ENCODE results near the gene ADAMTS2.
A peak's percentile ranks its signal among the peaks of the same experiment; 100 is the strongest.

The ADAMTS2 gene

GRCh38 chr5:179153341-179153901 lies 191.8 kb downstream of the ADAMTS2 start:
- H2BK120ac ChIP-seq (ENCODE audit: insufficient read depth, low read length, poor library complexity), result no peak overlapping the region
- H3K27ac ChIP-seq (ENCODE audit: low read depth, low read length), result no peak overlapping the region
- H2BK5ac ChIP-seq (ENCODE audit: low read depth, low read length, poor library complexity), result no peak overlapping the region
- no peak overlapping the region for H3K18ac ChIP-seq (ENCODE audit: low read length)
- no peaks in the 10 kb centered on the region for H3K4me1 ChIP-seq (ENCODE audit: control insufficient read depth in 1 of 2, insufficient read depth in 2 of 2, low read length in 2 of 2)
- no peak overlapping the region for H4K8ac ChIP-seq (ENCODE audit: low read depth, low read length)
- no peak overlapping the region for H4K91ac ChIP-seq (ENCODE audit: low read depth, low read length)
- H3K36me3 ChIP-seq (ENCODE audit: control insufficient read depth in 1 of 2, insufficient read depth in 2 of 2, low read length in 2 of 2), result peaks cover 33 to 44% of the 10 kb centered on the region in 2 experiments
- no peaks in the 10 kb centered on the region for H3K79me2 ChIP-seq (ENCODE audit: control insufficient read depth, insufficient read depth, low read length, poor library complexity)
- peak overlapping the region; percentile 39 for H3K4me3 ChIP-seq (ENCODE audit: low read depth, low read length)
- H3K9me3 ChIP-seq (ENCODE audit: insufficient read depth, low read depth, low read length), result peaks cover 8% of the 10 kb centered on the region
- no peak overlapping the region for H2AK5ac ChIP-seq (ENCODE audit: low read length)
- no peak overlapping the region for H3K23ac ChIP-seq (ENCODE audit: low read length)
- H3K79me1 ChIP-seq (ENCODE audit: low read length), result no peaks in the 10 kb centered on the region
- H2BK12ac ChIP-seq (ENCODE audit: low read length), result no peak overlapping the region
- no peaks in the 10 kb centered on the region for H3K27me3 ChIP-seq (ENCODE audit: insufficient read depth, low read length)
- no peak overlapping the region for H4K12ac ChIP-seq (ENCODE audit: low read depth, low read length)
- no peak overlapping the region for H3K9ac ChIP-seq (ENCODE audit: low read length)
- H2AFZ ChIP-seq (ENCODE audit: insufficient read depth, low read length, poor library complexity), result no peak overlapping the region
- no peak overlapping the region for H3K4me2 ChIP-seq (ENCODE audit: low read length)
- H3K14ac ChIP-seq (ENCODE audit: low read length), result no peak overlapping the region
- no peak for DNase-seq
- WGBS (ENCODE audit: extremely low coverage, insufficient coverage, insufficient read length), result no CpG with 5 or more reads among the region's 24 CpGs
- no peak overlapping the region for H3K4ac ChIP-seq (ENCODE audit: low read depth, low read length)

- H2AK5ac ChIP-seq (ENCODE audit: low read length), result no peak overlapping the region
These were observed 192.3 kb downstream of the ADAMTS2 start for GRCh38 chr5:179152941-179153340.

GRCh38 chr5:179152144-179152895 lies 192.9 kb downstream of the ADAMTS2 start:
- Histone ChIP-seq H3K27ac (ENCODE audit: low read depth, low read length) (no peak overlapping the region), H3K79me1 (ENCODE audit: low read length) (no peaks in the 10 kb centered on the region), H3K18ac (ENCODE audit: low read length) (no peak overlapping the region), H3K14ac (ENCODE audit: low read length) (no peak overlapping the region), H2BK12ac (ENCODE audit: low read length) (no peak overlapping the region), H3K4me1 (ENCODE audit: control insufficient read depth in 1 of 2, insufficient read depth in 2 of 2, low read length in 2 of 2) (no peaks in the 10 kb centered on the region), H3K23ac (ENCODE audit: low read length) (no peak overlapping the region), H3K4me2 (ENCODE audit: low read length) (no peak overlapping the region), H3K4ac (ENCODE audit: low read depth, low read length) (no peak overlapping the region), H3K27me3 (ENCODE audit: insufficient read depth, low read length) (no peaks in the 10 kb centered on the region), H4K12ac (ENCODE audit: low read depth, low read length) (no peak overlapping the region), H2BK5ac (ENCODE audit: low read depth, low read length, poor library complexity) (no peak overlapping the region), H2AFZ (ENCODE audit: insufficient read depth, low read length, poor library complexity) (no peak overlapping the region), H2AK5ac (ENCODE audit: low read length) (no peak overlapping the region), H3K9ac (ENCODE audit: low read length) (no peak overlapping the region), H3K9me3 (ENCODE audit: insufficient read depth, low read depth, low read length) (peaks cover 10% of the 10 kb centered on the region), H3K36me3 (ENCODE audit: control insufficient read depth in 1 of 2, insufficient read depth in 2 of 2, low read length in 2 of 2) (peaks cover 32 to 43% of the 10 kb centered on the region in 2 experiments), H3K79me2 (ENCODE audit: control insufficient read depth, insufficient read depth, low read length, poor library complexity) (no peaks in the 10 kb centered on the region), H2BK120ac (ENCODE audit: insufficient read depth, low read length, poor library complexity) (no peak overlapping the region), H3K4me3 (ENCODE audit: low read depth, low read length) (no peak overlapping the region), H4K8ac (ENCODE audit: low read depth, low read length) (no peak overlapping the region), H4K91ac (ENCODE audit: low read depth, low read length) (no peak overlapping the region)
- no CpG with 5 or more reads among the region's 18 CpGs for WGBS (ENCODE audit: extremely low coverage, insufficient coverage, insufficient read length)
- DNase-seq, result no peak

More at GRCh38 chr5:179152941-179153340, 192.3 kb downstream of the ADAMTS2 start:
- Histone ChIP-seq H3K23ac (ENCODE audit: low read length) (no peak overlapping the region), H3K27me3 (ENCODE audit: insufficient read depth, low read length) (no peaks in the 10 kb centered on the region), H3K4me1 (ENCODE audit: control insufficient read depth in 1 of 2, insufficient read depth in 2 of 2, low read length in 2 of 2) (no peaks in the 10 kb centered on the region), H3K9ac (ENCODE audit: low read length) (no peak overlapping the region), H2BK5ac (ENCODE audit: low read depth, low read length, poor library complexity) (no peak overlapping the region), H2BK120ac (ENCODE audit: insufficient read depth, low read length, poor library complexity) (no peak overlapping the region), H3K18ac (ENCODE audit: low read length) (no peak overlapping the region), H3K4me2 (ENCODE audit: low read length) (no peak overlapping the region), H4K12ac (ENCODE audit: low read depth, low read length) (no peak overlapping the region), H3K79me1 (ENCODE audit: low read length) (no peaks in the 10 kb centered on the region), H3K36me3 (ENCODE audit: control insufficient read depth in 1 of 2, insufficient read depth in 2 of 2, low read length in 2 of 2) (peaks cover 32 to 43% of the 10 kb centered on the region in 2 experiments), H3K14ac (ENCODE audit: low read length) (no peak overlapping the region), H3K4me3 (ENCODE audit: low read depth, low read length) (peak overlapping the region; percentile 41), H3K27ac (ENCODE audit: low read depth, low read length) (no peak overlapping the region), H3K9me3 (ENCODE audit: insufficient read depth, low read depth, low read length) (peaks cover 10% of the 10 kb centered on the region), H2BK12ac (ENCODE audit: low read length) (no peak overlapping the region), H2AFZ (ENCODE audit: insufficient read depth, low read length, poor library complexity) (no peak overlapping the region), H4K91ac (ENCODE audit: low read depth, low read length) (no peak overlapping the region), H4K8ac (ENCODE audit: low read depth, low read length) (no peak overlapping the region), H3K4ac (ENCODE audit: low read depth, low read length) (no peak overlapping the region), H3K79me2 (ENCODE audit: control insufficient read depth, insufficient read depth, low read length, poor library complexity) (no peaks in the 10 kb centered on the region)
- no CpG with 5 or more reads among the region's 15 CpGs for WGBS (ENCODE audit: extremely low coverage, insufficient coverage, insufficient read length)
- DNase-seq, result no peak

- Histone ChIP-seq H3K23ac (ENCODE audit: low read length) (no peak overlapping the region), H3K79me2 (ENCODE audit: control insufficient read depth, insufficient read depth, low read length, poor library complexity) (no peaks in the 10 kb centered on the region), H3K4me2 (ENCODE audit: low read length) (no peak overlapping the region), H3K14ac (ENCODE audit: low read length) (no peak overlapping the region), H4K91ac (ENCODE audit: low read depth, low read length) (no peak overlapping the region), H2AK5ac (ENCODE audit: low read length) (no peak overlapping the region), H3K27ac (ENCODE audit: low read depth, low read length) (no peak overlapping the region), H2BK12ac (ENCODE audit: low read length) (no peak overlapping the region), H4K12ac (ENCODE audit: low read depth, low read length) (no peak overlapping the region), H3K4me1 (ENCODE audit: control insufficient read depth in 1 of 2, insufficient read depth in 2 of 2, low read length in 2 of 2) (no peaks in the 10 kb centered on the region), H3K79me1 (ENCODE audit: low read length) (no peaks in the 10 kb centered on the region), H3K9me3 (ENCODE audit: insufficient read depth, low read depth, low read length) (peaks cover 10% of the 10 kb centered on the region), H2AFZ (ENCODE audit: insufficient read depth, low read length, poor library complexity) (no peak overlapping the region), H3K18ac (ENCODE audit: low read length) (no peak overlapping the region), H3K4ac (ENCODE audit: low read depth, low read length) (no peak overlapping the region), H3K36me3 (ENCODE audit: control insufficient read depth in 1 of 2, insufficient read depth in 2 of 2, low read length in 2 of 2) (peaks cover 32 to 43% of the 10 kb centered on the region in 2 experiments), H4K8ac (ENCODE audit: low read depth, low read length) (no peak overlapping the region), H3K9ac (ENCODE audit: low read length) (no peak overlapping the region), H2BK5ac (ENCODE audit: low read depth, low read length, poor library complexity) (no peak overlapping the region), H2BK120ac (ENCODE audit: insufficient read depth, low read length, poor library complexity) (no peak overlapping the region), H3K27me3 (ENCODE audit: insufficient read depth, low read length) (no peaks in the 10 kb centered on the region), H3K4me3 (ENCODE audit: low read depth, low read length) (no peak overlapping the region)
- DNase-seq, result no peak
- WGBS (ENCODE audit: extremely low coverage, insufficient coverage, insufficient read length), result no CpG with 5 or more reads among the region's 11 CpGs
These were observed 193.8 kb downstream of the ADAMTS2 start for GRCh38 chr5:179151286-179152118.
